ENCODE results near the gene XNDC1N.

XNDC1N gene, protein sequence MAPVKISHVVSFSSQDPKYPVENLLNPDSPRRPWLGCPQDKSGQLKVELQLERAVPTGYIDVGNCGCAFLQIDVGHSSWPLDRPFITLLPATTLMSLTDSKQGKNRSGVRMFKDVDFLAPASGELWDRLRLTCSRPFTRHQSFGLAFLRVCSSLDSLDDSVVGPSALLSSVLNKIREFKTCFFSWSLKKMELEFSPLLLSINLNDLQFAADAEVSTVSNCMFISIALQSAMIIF

GRCh38 chr11:71927820-71928736, at the start of gene XNDC1N:
Gene XNDC1N (minus strand): TSS chr11:71928594. CDS start chr11:71923353, 5,241 bp downstream.
- peak; percentile 78 for DNase-seq (ENCODE audit: low spot score)
- Histone ChIP-seq H3K27ac (peak within 1 kb of the TSS; percentile 64 to 93), H3K4me3 (peak within 1 kb of the TSS; percentile 88)
- TF ChIP-seq CTCF (IDR thresholded peaks at IDR 0.05), result no peak

- Histone ChIP-seq H3K4me3 (no peak overlapping the region), H3K27ac (no peak overlapping the region)
- no peak for DNase-seq (ENCODE audit: low spot score)
- peak; percentile 38 for TF ChIP-seq CTCF (IDR thresholded peaks at IDR 0.05)
Measured at GRCh38 chr11:71977743-71978418, 49.5 kb upstream of the XNDC1N start.

DNA sequence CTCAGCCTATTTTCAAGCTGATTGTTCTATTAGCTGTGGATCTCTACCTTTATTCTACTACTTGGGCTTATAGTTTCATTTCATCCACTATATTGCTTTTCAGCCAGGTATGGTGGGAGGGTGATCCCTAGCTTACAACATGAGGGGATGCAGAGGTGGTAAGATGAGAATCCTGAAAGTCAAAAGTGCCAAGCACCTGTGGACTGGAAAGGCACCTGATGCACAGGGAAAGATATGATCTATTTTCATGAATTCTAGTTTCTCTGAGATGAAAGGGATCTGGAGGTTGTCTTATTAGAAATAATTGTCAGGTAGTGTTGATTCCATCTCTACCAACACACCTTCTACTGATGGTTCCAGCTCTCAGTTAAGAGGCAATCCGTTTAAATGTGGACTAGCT, 48.7 kb upstream of the XNDC1N start:
- Histone ChIP-seq H3K4me3 (no peak overlapping the region), H3K27ac (no peak overlapping the region)
- DNase-seq (ENCODE audit: low spot score), result no peak
- TF ChIP-seq CTCF (IDR thresholded peaks at IDR 0.05), result no peak

DNA sequence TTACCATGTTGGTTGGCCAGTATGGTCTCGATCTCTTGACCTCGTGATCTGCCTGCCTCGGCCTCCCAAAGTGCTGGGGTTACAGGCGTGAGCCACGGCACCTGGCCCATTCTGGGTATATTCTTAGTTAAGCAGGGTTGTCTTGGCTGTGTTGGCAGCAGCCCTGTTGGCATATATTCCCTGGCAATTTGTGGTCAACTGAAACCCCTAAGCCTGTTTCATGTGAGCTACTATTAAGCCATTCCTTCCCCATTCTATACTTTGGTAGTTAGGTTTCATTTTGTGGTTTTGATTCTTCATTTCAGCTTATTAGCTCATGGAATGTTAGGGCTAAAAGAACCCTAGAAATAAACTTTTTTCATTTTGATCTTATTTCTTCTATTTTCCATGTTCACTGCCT, 48.2 kb upstream of the XNDC1N start:
- TF ChIP-seq CTCF (IDR thresholded peaks at IDR 0.05), result no peak
- H3K4me3 ChIP-seq, result no peak overlapping the region
- no peak for DNase-seq (ENCODE audit: low spot score)
- no peak overlapping the region for H3K27ac ChIP-seq

GRCh38 chr11:71971680-71972079, 43.3 kb upstream of the XNDC1N start:
- no peak for TF ChIP-seq CTCF (IDR thresholded peaks at IDR 0.05)
- no peak for DNase-seq (ENCODE audit: low spot score)
- Histone ChIP-seq H3K4me3 (no peak overlapping the region), H3K27ac (no peak overlapping the region)

GRCh38 chr11:71964641-71965040, 36.2 kb upstream of the XNDC1N start:
- H3K4me3 ChIP-seq, result no peak overlapping the region
- DNase-seq (ENCODE audit: low spot score), result no peak
- no peak for TF ChIP-seq CTCF (IDR thresholded peaks at IDR 0.05)
- no peak overlapping the region for H3K27ac ChIP-seq
